Measurements from ENCODE around the gene PDE6A. TPM values are rescaled to one million over a fixed set of nuclear protein-coding genes. Genes with fewer than 3 reads are reported as not detected.
A peak's percentile ranks its signal among the peaks of the same experiment; 100 is the strongest.
"Not testable (repeated sequence)": the region's sequence is repeated elsewhere in the genome, so short reads cannot be mapped to it uniquely, and the experiment has no call there.

The PDE6A gene
- total RNA-seq, 1 donor from 2014 or later: 0.25 TPM

- intact Hi-C loops (cut with DNase I); H3K27me3 ChIP-seq; DNase-seq (ENCODE audit: extremely low spot score in 2 of 2); H3K27ac ChIP-seq; H3K9me3 ChIP-seq; H3K4me3 ChIP-seq; H3K36me3 ChIP-seq: not testable (repeated sequence)
- H3K4me1 ChIP-seq: peaks cover 11% of the 10 kb centered on the region
- peak in 1 of 2 donors; percentile 19 for TF ChIP-seq POLR2AphosphoS5 (IDR thresholded peaks at IDR 0.05; ENCODE audit: insufficient read depth in 1 of 2, low read depth in 1 of 2)
Observed at GRCh38 chr5:149943177-149943949, 1.2 kb downstream of the PDE6A start.

GRCh38 chr5:149942741-149943169 is 1.8 kb downstream of the PDE6A start:
- peaks cover 11% of the 10 kb centered on the region for H3K4me1 ChIP-seq
- H3K27ac ChIP-seq; intact Hi-C loops (cut with DNase I): not testable (repeated sequence)

GRCh38 chr5:149942199-149942598 is 2.4 kb downstream of the PDE6A start:
- intact Hi-C loops (cut with DNase I): no loop called here
- no peak for DNase-seq (ENCODE audit: extremely low spot score in 2 of 2)
- no peaks in the 10 kb centered on the region for H3K9me3 ChIP-seq
- no peak overlapping the region for H3K4me3 ChIP-seq
- no peaks in the 10 kb centered on the region for H3K36me3 ChIP-seq
- H3K4me1 ChIP-seq: peaks cover 11% of the 10 kb centered on the region
- H3K27me3 ChIP-seq: no peaks in the 10 kb centered on the region
- H3K27ac ChIP-seq: no peak overlapping the region
- no peak for TF ChIP-seq CTCF (IDR thresholded peaks at IDR 0.05)

More at GRCh38 chr5:149942741-149943169, 1.8 kb downstream of the PDE6A start:
- not testable (repeated sequence) for DNase-seq (ENCODE audit: extremely low spot score in 2 of 2); H3K36me3 ChIP-seq; H3K27me3 ChIP-seq; H3K4me3 ChIP-seq; H3K9me3 ChIP-seq

GRCh38 chr5:149941795-149942194 is 2.8 kb downstream of the PDE6A start:
- no peak for DNase-seq (ENCODE audit: extremely low spot score in 2 of 2)
- H3K27me3 ChIP-seq: no peaks in the 10 kb centered on the region
- H3K4me1 ChIP-seq: peaks cover 11% of the 10 kb centered on the region
- H3K27ac ChIP-seq: no peak overlapping the region
- H3K9me3 ChIP-seq: no peaks in the 10 kb centered on the region
- H3K36me3 ChIP-seq: no peaks in the 10 kb centered on the region
- intact Hi-C loops (cut with DNase I): no loop called here
- TF ChIP-seq POLR2AphosphoS5 (IDR thresholded peaks at IDR 0.05; ENCODE audit: insufficient read depth in 1 of 2, low read depth in 1 of 2): no peak
- no peak for TF ChIP-seq CTCF (IDR thresholded peaks at IDR 0.05)
- TF ChIP-seq POLR2A (IDR thresholded peaks at IDR 0.05): no peak
- H3K4me3 ChIP-seq: no peak overlapping the region

GRCh38 chr5:149940941-149941644 is 3.5 kb downstream of the PDE6A start:
- DNase-seq (ENCODE audit: extremely low spot score in 2 of 2): no peak
- Histone ChIP-seq H3K4me1 (peaks cover 11% of the 10 kb centered on the region), H3K9me3 (no peaks in the 10 kb centered on the region), H3K27me3 (no peaks in the 10 kb centered on the region), H3K4me3 (no peak overlapping the region), H3K27ac (no peak overlapping the region), H3K36me3 (no peaks in the 10 kb centered on the region)
- no peak for TF ChIP-seq POLR2AphosphoS5 (IDR thresholded peaks at IDR 0.05; ENCODE audit: insufficient read depth in 1 of 2, low read depth in 1 of 2)
- TF ChIP-seq POLR2A (IDR thresholded peaks at IDR 0.05): no peak
- TF ChIP-seq CTCF (IDR thresholded peaks at IDR 0.05): no peak
- intact Hi-C loops (cut with DNase I): no loop called here

GRCh38 chr5:149940077-149940574 is 4.5 kb downstream of the PDE6A start:
- TF ChIP-seq POLR2A (IDR thresholded peaks at IDR 0.05) (no peak), POLR2AphosphoS5 (IDR thresholded peaks at IDR 0.05; ENCODE audit: insufficient read depth in 1 of 2, low read depth in 1 of 2) (no peak), CTCF (IDR thresholded peaks at IDR 0.05) (no peak)
- Histone ChIP-seq H3K4me1 (peaks cover 18% of the 10 kb centered on the region), H3K27me3 (no peaks in the 10 kb centered on the region), H3K27ac (no peak overlapping the region), H3K9me3 (no peaks in the 10 kb centered on the region), H3K36me3 (no peaks in the 10 kb centered on the region), H3K4me3 (no peak overlapping the region)
- DNase-seq (ENCODE audit: extremely low spot score in 2 of 2): no peak
- intact Hi-C loops (cut with DNase I): no loop called here
